Mesendoderm (in vitro differentiated cells): Measurements from ENCODE around the gene LPIN1.

Experiments used
- DNase-seq: peaks from one replicate; pipeline ENCODE4 v3.0.0; 2013
- H2AK5ac ChIP-seq: 2 replicates; pipeline ENCODE4 v1.6.1; 2013; ENCODE audit warnings: low read length, inconsistent platforms
- H2BK120ac ChIP-seq: 2 replicates; pipeline ENCODE4 v1.6.1; 2013; ENCODE audit warnings: low read depth, mild to moderate bottlenecking, low read length, moderate library complexity, mixed read lengths
- H2BK15ac ChIP-seq: replicated peaks from 2 replicates; pipeline ENCODE4 v1.6.1; 2013; ENCODE audit warnings: low read depth, mild to moderate bottlenecking, moderate library complexity
- H2BK5ac ChIP-seq: 2 replicates; pipeline ENCODE4 v1.6.1; 2013; ENCODE audit warnings: low read length, inconsistent platforms
- H3K18ac ChIP-seq: 2 replicates; pipeline ENCODE4 v1.6.1; 2013; ENCODE audit warnings: mild to moderate bottlenecking, low read length, mixed read lengths
- H3K23ac ChIP-seq: one replicate; pipeline ENCODE4 v1.6.1; 2013; ENCODE audit warnings: low read length
- H3K27ac ChIP-seq: 2 replicates; pipeline ENCODE4 v1.5.1; 2013; ENCODE audit warnings: low read depth, mild to moderate bottlenecking, inconsistent platforms, low read length, moderate library complexity
- H3K27me3 ChIP-seq: 2 replicates; pipeline ENCODE4 v1.6.1; 2013; ENCODE audit warnings: low read length, control low read depth, mild to moderate bottlenecking, inconsistent platforms; ENCODE audit not compliant: insufficient read depth, poor library complexity
- H3K36me3 ChIP-seq: 2 replicates; pipeline ENCODE4 v1.6.1; 2013; ENCODE audit warnings: low read length, inconsistent platforms; ENCODE audit not compliant: control insufficient read depth, insufficient read depth
- H3K4ac ChIP-seq: one replicate; pipeline ENCODE4 v1.6.1; 2013; ENCODE audit warnings: low read depth, mild to moderate bottlenecking, low read length, moderate library complexity
- H3K4me1 ChIP-seq: 2 replicates; pipeline ENCODE4 v1.6.1; 2013; ENCODE audit warnings: low read depth, low read length, inconsistent platforms; ENCODE audit not compliant: control insufficient read depth
- H3K4me2 ChIP-seq: 2 replicates; pipeline ENCODE4 v1.6.1; 2013; ENCODE audit warnings: low read length
- H3K4me3 ChIP-seq: 2 replicates; pipeline ENCODE4 v1.5.1; 2013; ENCODE audit warnings: mild to moderate bottlenecking, low read length
- H3K56ac ChIP-seq: one replicate; pipeline ENCODE4 v1.6.1; 2013; ENCODE audit warnings: low read length
- H3K79me1 ChIP-seq: 2 replicates; pipeline ENCODE4 v1.6.1; 2013; ENCODE audit warnings: low read length, inconsistent platforms
- H3K79me2 ChIP-seq: 2 replicates; pipeline ENCODE4 v1.6.1; 2013; ENCODE audit warnings: mild to moderate bottlenecking, low read length; ENCODE audit not compliant: control insufficient read depth, insufficient read depth
- H3K9ac ChIP-seq: 2 replicates; pipeline ENCODE4 v1.6.1; 2013; ENCODE audit warnings: low read length, inconsistent platforms
- H4K5ac ChIP-seq: one replicate; pipeline ENCODE4 v1.6.1; 2013; ENCODE audit warnings: low read length
- H4K8ac ChIP-seq: one replicate; pipeline ENCODE4 v1.6.1; 2013; ENCODE audit warnings: low read depth, mild to moderate bottlenecking, control low read depth, low read length, moderate library complexity
- WGBS: extraction: QIAGEN DNeasy Blood & Tissue Kit; methylation state at CpG from one replicate; pipeline ENCODE4 v1.1.7; 2013; ENCODE audit warnings: low lambda C conversion rate, missing lambda C conversion rate; ENCODE audit not compliant: insufficient coverage; ENCODE audit errors: extremely low coverage; 5-methylcytosine and 5-hydroxymethylcytosine counted together

The LPIN1 gene

GRCh38 chr2:11770531-11771188 lies 24.2 kb downstream of the LPIN1 start:
- Histone ChIP-seq H3K4me3 (no peak overlapping the region), H3K4me1 (no peaks in the 10 kb centered on the region), H3K79me1 (no peaks in the 10 kb centered on the region), H4K8ac (no peak overlapping the region), H3K4ac (no peak overlapping the region), H3K56ac (no peak overlapping the region), H2BK120ac (no peak overlapping the region), H3K23ac (no peak overlapping the region), H2BK5ac (no peak overlapping the region), H3K79me2 (no peaks in the 10 kb centered on the region), H3K36me3 (peaks cover 1% of the 10 kb centered on the region), H4K5ac (no peak overlapping the region), H3K18ac (no peak overlapping the region), H3K27me3 (no peaks in the 10 kb centered on the region), H3K9ac (no peak overlapping the region), H2AK5ac (no peak overlapping the region), H3K27ac (no peak overlapping the region), H2BK15ac (no peak overlapping the region), H3K4me2 (no peak overlapping the region)
- no CpG with 5 or more reads among the region's 6 CpGs for WGBS
- no peak for DNase-seq

- no peak overlapping the region for H4K5ac ChIP-seq
- no peak overlapping the region for H3K9ac ChIP-seq
- no peak overlapping the region for H4K8ac ChIP-seq
- no peak overlapping the region for H3K27ac ChIP-seq
- DNase-seq, result no peak
- H3K36me3 ChIP-seq, result peaks cover 1% of the 10 kb centered on the region
- H3K27me3 ChIP-seq, result no peaks in the 10 kb centered on the region
- H2BK120ac ChIP-seq, result no peak overlapping the region
- H3K79me1 ChIP-seq, result no peaks in the 10 kb centered on the region
- H3K4me1 ChIP-seq, result no peaks in the 10 kb centered on the region
- H2BK15ac ChIP-seq, result no peak overlapping the region
- H3K18ac ChIP-seq, result no peak overlapping the region
- H2AK5ac ChIP-seq, result no peak overlapping the region
- no peak overlapping the region for H3K23ac ChIP-seq
- H3K4me2 ChIP-seq, result no peak overlapping the region
- WGBS, result no CpG with 5 or more reads among the region's 8 CpGs
- H3K4me3 ChIP-seq, result no peak overlapping the region
- H3K4ac ChIP-seq, result no peak overlapping the region
- no peak overlapping the region for H2BK5ac ChIP-seq
- H3K56ac ChIP-seq, result no peak overlapping the region
- no peaks in the 10 kb centered on the region for H3K79me2 ChIP-seq
Measured at GRCh38 chr2:11771971-11772615, 25.7 kb downstream of the LPIN1 start.

GRCh38 chr2:11773111-11773510 lies 26.7 kb downstream of the LPIN1 start:
- no peak for DNase-seq
- H3K4ac ChIP-seq, result no peak overlapping the region
- H3K4me1 ChIP-seq, result no peaks in the 10 kb centered on the region
- H3K36me3 ChIP-seq, result peaks cover 1% of the 10 kb centered on the region
- no peak overlapping the region for H3K27ac ChIP-seq
- no peak overlapping the region for H2BK5ac ChIP-seq
- H4K5ac ChIP-seq, result no peak overlapping the region
- no peaks in the 10 kb centered on the region for H3K27me3 ChIP-seq
- H3K23ac ChIP-seq, result no peak overlapping the region
- no peak overlapping the region for H4K8ac ChIP-seq
- H3K4me3 ChIP-seq, result no peak overlapping the region
- H3K79me1 ChIP-seq, result no peaks in the 10 kb centered on the region
- H2AK5ac ChIP-seq, result no peak overlapping the region
- no peak overlapping the region for H2BK15ac ChIP-seq
- H3K9ac ChIP-seq, result no peak overlapping the region
- H2BK120ac ChIP-seq, result no peak overlapping the region
- no CpG with 5 or more reads among the region's 10 CpGs for WGBS
- H3K18ac ChIP-seq, result no peak overlapping the region
- H3K56ac ChIP-seq, result no peak overlapping the region
- H3K79me2 ChIP-seq, result no peaks in the 10 kb centered on the region
- no peak overlapping the region for H3K4me2 ChIP-seq

DNA sequence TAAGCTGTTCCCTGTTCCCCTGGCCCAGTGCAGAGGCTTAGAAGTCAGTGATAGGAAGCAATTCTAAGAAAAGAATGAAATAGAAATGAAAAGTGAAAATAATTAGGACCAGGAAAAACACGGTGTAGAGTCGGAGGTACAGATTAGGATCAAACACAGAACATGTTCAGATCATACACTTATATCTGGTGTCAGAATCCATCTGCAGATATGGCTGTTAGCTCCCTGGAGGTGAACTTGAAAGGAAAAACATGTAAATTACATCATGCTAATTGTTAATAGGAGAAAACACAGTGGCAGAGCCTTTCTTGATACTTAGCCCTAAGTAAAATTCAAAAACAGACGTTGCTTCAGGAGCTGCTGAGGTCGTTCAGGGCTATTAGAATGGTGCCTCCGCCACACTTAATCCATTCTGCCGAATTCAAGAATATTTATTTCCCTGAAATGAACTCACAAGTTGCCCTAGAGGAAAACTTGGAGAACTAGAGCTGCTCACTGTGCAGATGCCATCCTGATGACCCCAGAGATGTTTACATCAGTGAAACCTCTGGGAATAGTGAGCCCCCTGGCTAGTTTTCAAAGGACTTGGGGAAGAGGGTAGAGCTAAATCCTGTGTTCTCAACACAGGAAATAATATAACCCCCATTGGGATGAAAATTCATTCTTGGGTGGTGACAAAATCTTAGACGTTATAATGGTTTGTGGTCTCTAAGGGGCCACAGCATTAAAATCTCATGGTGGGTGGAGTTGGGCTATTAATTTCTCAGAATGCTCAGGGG lies 27.5 kb downstream of the LPIN1 start:
- Histone ChIP-seq H3K36me3 (peaks cover 1% of the 10 kb centered on the region), H4K5ac (no peak overlapping the region), H3K18ac (no peak overlapping the region)

DNA sequence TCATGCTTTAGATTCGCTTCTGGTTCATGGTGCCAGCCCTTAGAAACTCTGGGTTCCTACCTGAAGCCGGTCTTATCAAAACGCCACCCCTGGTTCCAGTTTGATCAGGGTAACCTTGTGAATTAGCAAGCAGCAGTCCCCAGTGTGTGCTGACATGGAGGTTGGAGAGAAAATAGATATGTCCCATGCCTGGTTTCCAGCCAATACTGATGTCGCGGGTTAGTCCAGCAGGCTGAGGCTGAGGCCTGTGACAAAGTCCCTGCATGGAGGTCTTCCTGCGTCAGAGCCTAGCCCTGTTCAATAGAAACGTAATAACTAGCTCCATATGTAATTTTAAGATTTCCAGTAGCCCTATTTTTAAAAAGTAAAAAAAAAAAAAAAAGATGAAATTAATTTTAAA lies 28.2 kb downstream of the LPIN1 start:
- no peak overlapping the region for H3K9ac ChIP-seq
- no peak overlapping the region for H3K4me3 ChIP-seq
- no peak overlapping the region for H3K27ac ChIP-seq
- no peak overlapping the region for H2BK15ac ChIP-seq
- H3K79me2 ChIP-seq, result no peaks in the 10 kb centered on the region
- H3K23ac ChIP-seq, result no peak overlapping the region
- no peaks in the 10 kb centered on the region for H3K27me3 ChIP-seq
- H3K18ac ChIP-seq, result no peak overlapping the region
- H3K56ac ChIP-seq, result no peak overlapping the region
- peaks cover 1% of the 10 kb centered on the region for H3K36me3 ChIP-seq
- no peak overlapping the region for H2BK120ac ChIP-seq
- no peak overlapping the region for H4K8ac ChIP-seq
- H3K79me1 ChIP-seq, result no peaks in the 10 kb centered on the region
- no peak overlapping the region for H3K4me2 ChIP-seq
- WGBS, result no CpG with 5 or more reads among the region's 7 CpGs
- no peak overlapping the region for H2AK5ac ChIP-seq
- no peaks in the 10 kb centered on the region for H3K4me1 ChIP-seq
- H3K4ac ChIP-seq, result no peak overlapping the region
- DNase-seq, result no peak
- H2BK5ac ChIP-seq, result no peak overlapping the region
- H4K5ac ChIP-seq, result no peak overlapping the region

More for the DNA sequence above, 27.5 kb downstream of the LPIN1 start:
- Histone ChIP-seq H4K8ac (no peak overlapping the region), H3K79me2 (no peaks in the 10 kb centered on the region), H3K27ac (no peak overlapping the region), H2AK5ac (no peak overlapping the region), H3K23ac (no peak overlapping the region), H3K79me1 (no peaks in the 10 kb centered on the region), H3K4me2 (no peak overlapping the region), H2BK15ac (no peak overlapping the region), H2BK5ac (no peak overlapping the region), H3K4me3 (no peak overlapping the region), H3K27me3 (no peaks in the 10 kb centered on the region), H3K9ac (no peak overlapping the region), H2BK120ac (no peak overlapping the region), H3K4me1 (no peaks in the 10 kb centered on the region), H3K4ac (no peak overlapping the region), H3K56ac (no peak overlapping the region)
- DNase-seq, result no peak
- WGBS, result no CpG with 5 or more reads among the region's 7 CpGs
